Stimulated activated CD4-positive, alpha-beta T cell treated with anti-CD3 and anti-CD28 coated beads, Interleukin-4, amount 100 ng/mL, for 24 hours (primary cell): ENCODE results near the gene SART3.
"Not testable (repeated sequence)": the region's sequence is repeated elsewhere in the genome, so short reads cannot be mapped to it uniquely, and the experiment has no call there.

ENCODE experiments used
- DNase-seq: peaks from one replicate; pipeline ENCODE4 v3.0.0-alpha.2; 2020

SART3 gene

GRCh38 chr12:108578813-108579212, 17.8 kb upstream of the SART3 start:
- no peak for DNase-seq

- DNase-seq = no peak
These were observed 17.3 kb upstream of the SART3 start for GRCh38 chr12:108578264-108578663.

GRCh38 chr12:108577458-108577857, 16.5 kb upstream of the SART3 start:
- no peak for DNase-seq

GRCh38 chr12:108576660-108577234, 15.8 kb upstream of the SART3 start:
- DNase-seq = no peak

- no peak for DNase-seq
These were observed 14.4 kb upstream of the SART3 start for GRCh38 chr12:108575199-108575912.

- DNase-seq = not testable (repeated sequence)
These were observed 13.3 kb upstream of the SART3 start for GRCh38 chr12:108574276-108574675.

- peak; percentile 34 for DNase-seq
These were observed 12.3 kb upstream of the SART3 start for GRCh38 chr12:108573317-108573716.

- no peak for DNase-seq
These were observed 11.3 kb upstream of the SART3 start for GRCh38 chr12:108572166-108572790.

GRCh38 chr12:108571609-108572165, 10.7 kb upstream of the SART3 start:
- DNase-seq = no peak

GRCh38 chr12:108570743-108571608, 10.0 kb upstream of the SART3 start:
- no peak for DNase-seq

- DNase-seq = peak; percentile 77
These were observed 7.6 kb upstream of the SART3 start for GRCh38 chr12:108568338-108569154.

- DNase-seq = no peak
These were observed 6.7 kb upstream of the SART3 start for GRCh38 chr12:108567406-108568337.

GRCh38 chr12:108566452-108566851, 5.5 kb upstream of the SART3 start:
- DNase-seq = no peak

GRCh38 chr12:108565976-108566375, 5.0 kb upstream of the SART3 start:
- peak; percentile 66 for DNase-seq

GRCh38 chr12:108565146-108565545, 4.2 kb upstream of the SART3 start:
- no peak for DNase-seq

- no peak for DNase-seq
These were observed 3.8 kb upstream of the SART3 start for GRCh38 chr12:108564724-108565123.

GRCh38 chr12:108563804-108564151, 2.8 kb upstream of the SART3 start:
- no peak for DNase-seq

- peak; percentile 89 for DNase-seq
These were observed 2.3 kb upstream of the SART3 start for GRCh38 chr12:108563136-108563803.

GRCh38 chr12:108562348-108563135, 1.6 kb upstream of the SART3 start, which contains the start of gene ISCU:
Gene ISCU (plus strand): TSS chr12:108562596. CDS start chr12:108562623, 27 bp downstream.
- peak; percentile 99 for DNase-seq
